ENCODE measurements around the gene STK32B.

DNA sequence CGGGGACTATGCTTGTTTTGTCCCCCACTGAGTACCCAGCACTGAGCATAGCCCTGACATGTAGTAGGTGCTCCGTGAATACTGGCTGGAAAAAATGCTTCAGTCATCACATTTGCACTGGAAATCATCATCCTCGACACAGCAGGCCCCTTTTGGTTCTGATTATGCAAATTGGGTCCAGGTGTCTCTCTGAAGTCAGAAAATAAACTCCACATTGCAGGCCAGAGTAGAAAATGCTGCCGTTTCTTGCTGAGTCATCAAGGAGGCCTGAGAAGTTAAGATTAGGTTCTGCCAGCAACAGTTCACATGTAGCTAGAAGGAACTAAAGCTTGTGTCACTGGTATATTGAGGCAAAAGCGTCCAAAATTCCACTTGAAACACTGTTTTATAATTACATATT is 15.0 kb upstream of the STK32B start:
- TF ChIP-seq, protein P1, sequence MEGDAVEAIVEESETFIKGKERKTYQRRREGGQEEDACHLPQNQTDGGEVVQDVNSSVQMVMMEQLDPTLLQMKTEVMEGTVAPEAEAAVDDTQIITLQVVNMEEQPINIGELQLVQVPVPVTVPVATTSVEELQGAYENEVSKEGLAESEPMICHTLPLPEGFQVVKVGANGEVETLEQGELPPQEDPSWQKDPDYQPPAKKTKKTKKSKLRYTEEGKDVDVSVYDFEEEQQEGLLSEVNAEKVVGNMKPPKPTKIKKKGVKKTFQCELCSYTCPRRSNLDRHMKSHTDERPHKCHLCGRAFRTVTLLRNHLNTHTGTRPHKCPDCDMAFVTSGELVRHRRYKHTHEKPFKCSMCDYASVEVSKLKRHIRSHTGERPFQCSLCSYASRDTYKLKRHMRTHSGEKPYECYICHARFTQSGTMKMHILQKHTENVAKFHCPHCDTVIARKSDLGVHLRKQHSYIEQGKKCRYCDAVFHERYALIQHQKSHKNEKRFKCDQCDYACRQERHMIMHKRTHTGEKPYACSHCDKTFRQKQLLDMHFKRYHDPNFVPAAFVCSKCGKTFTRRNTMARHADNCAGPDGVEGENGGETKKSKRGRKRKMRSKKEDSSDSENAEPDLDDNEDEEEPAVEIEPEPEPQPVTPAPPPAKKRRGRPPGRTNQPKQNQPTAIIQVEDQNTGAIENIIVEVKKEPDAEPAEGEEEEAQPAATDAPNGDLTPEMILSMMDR (IDR thresholded peaks at IDR 0.05), result no peak
- TF ChIP-seq POLR2A (IDR thresholded peaks at IDR 0.05) (no peak), EP300 (IDR thresholded peaks at IDR 0.05) (no peak)
